GM20000 (cell line): Measurements from ENCODE around the gene MR1.
A peak's percentile ranks its signal among the peaks of the same experiment; 100 is the strongest.

ENCODE experiments used
- DNase-seq: peaks from one replicate; pipeline ENCODE4 v3.0.0; 2012; ENCODE audit warnings: low spot score
- TF ChIP-seq, protein P1 (sequence below): IDR thresholded peaks from 2 replicates; pipeline ENCODE4 v1.5.1; 2012; ENCODE audit warnings: mild to moderate bottlenecking, control low read depth; ENCODE audit errors: extremely low read depth, missing control alignments

Gene MR1

DNA sequence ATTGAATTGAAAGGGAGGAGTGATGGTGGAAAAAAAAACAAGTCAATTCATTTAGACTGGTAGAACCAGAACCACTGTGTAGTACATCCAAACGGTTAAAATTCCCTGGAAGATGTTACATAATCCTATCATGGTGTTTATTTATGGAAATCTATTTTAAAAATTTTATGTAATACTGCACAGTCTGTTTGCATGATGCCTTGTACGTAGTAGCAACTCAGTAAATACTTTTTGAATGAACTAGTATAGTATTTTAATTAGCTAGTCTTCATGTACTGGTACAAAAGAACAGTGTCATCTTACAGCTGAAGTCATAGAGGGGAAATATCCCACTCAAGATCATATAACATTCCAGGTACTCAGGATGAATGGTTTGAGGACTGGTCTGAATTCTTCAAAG, 27.7 kb downstream of the MR1 start:
- no peak for DNase-seq
- TF ChIP-seq, protein P1, sequence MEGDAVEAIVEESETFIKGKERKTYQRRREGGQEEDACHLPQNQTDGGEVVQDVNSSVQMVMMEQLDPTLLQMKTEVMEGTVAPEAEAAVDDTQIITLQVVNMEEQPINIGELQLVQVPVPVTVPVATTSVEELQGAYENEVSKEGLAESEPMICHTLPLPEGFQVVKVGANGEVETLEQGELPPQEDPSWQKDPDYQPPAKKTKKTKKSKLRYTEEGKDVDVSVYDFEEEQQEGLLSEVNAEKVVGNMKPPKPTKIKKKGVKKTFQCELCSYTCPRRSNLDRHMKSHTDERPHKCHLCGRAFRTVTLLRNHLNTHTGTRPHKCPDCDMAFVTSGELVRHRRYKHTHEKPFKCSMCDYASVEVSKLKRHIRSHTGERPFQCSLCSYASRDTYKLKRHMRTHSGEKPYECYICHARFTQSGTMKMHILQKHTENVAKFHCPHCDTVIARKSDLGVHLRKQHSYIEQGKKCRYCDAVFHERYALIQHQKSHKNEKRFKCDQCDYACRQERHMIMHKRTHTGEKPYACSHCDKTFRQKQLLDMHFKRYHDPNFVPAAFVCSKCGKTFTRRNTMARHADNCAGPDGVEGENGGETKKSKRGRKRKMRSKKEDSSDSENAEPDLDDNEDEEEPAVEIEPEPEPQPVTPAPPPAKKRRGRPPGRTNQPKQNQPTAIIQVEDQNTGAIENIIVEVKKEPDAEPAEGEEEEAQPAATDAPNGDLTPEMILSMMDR: no peak

DNA sequence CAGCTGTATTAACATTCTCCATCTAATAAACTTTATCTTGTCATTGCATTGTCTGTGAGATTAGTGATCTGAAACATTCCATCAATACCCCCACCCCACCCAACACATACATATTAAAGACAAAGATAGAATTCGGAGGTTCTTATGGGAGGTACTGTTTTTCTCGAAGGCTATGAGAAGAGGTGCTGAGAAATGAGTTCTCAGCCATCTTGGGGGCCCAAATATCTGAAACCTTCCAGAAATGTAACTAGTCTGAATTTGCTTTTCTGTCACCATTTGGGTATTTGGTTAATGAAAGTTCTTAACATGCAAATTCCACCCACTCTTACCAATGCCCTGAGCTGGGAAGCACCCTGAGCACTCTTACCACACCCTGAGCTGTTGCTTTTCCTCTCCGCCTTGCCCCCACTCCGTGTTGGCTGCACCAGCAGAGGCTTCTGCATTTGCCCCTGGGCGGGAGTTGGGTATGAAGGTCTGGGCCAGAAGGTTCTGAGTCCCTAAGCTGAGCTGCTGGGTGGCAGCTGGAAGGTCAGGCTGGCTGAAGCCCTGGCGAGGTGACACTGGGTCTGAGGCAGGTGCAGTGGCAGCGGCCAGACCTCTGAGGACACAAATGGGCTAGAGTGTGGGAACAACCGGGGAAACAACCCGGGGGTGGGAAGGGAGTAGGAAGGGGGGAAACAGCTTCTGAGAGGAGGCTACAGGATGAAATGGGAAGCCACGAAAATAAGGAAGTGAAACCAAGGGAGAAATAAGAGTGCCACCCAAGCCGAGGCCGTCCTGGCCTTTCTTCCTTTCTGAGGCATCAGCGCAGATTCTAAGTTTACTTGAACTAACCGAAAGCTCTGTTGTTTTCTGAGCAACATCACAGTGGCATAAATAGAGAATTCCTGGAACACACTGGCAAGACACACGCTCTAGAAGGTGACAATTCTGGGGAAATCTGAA, 28.4 kb downstream of the MR1 start:
- TF ChIP-seq, protein P1: no peak
- DNase-seq: peak; percentile 74

DNA sequence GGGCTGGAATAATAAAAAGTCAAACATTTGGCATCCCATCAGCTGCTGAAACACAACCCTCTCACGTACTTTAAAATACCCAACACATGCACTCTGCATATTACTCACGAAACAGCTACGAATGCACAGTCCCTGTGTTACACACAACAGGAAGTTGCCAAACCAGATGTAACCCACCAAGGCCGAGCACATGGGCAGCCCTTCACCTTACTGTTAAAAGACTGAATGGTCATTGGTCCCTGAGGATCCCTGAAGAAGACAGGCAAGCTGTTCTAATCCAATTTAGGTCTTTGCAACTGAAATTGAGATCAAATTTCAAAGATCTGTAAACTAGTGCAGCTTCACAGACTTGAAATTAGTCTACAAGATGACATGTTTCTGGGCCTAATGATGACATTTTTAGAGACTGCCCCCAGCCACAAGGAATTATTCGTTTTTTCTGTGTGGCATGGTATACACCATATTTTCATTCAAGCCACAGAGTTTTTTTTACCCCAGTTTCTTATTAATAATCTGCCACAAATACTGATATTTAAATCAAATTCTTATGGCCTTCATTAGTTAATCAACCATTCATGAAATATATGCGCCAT, 29.1 kb downstream of the MR1 start:
- DNase-seq: peak; percentile 56
- TF ChIP-seq, protein P1: no peak

DNA sequence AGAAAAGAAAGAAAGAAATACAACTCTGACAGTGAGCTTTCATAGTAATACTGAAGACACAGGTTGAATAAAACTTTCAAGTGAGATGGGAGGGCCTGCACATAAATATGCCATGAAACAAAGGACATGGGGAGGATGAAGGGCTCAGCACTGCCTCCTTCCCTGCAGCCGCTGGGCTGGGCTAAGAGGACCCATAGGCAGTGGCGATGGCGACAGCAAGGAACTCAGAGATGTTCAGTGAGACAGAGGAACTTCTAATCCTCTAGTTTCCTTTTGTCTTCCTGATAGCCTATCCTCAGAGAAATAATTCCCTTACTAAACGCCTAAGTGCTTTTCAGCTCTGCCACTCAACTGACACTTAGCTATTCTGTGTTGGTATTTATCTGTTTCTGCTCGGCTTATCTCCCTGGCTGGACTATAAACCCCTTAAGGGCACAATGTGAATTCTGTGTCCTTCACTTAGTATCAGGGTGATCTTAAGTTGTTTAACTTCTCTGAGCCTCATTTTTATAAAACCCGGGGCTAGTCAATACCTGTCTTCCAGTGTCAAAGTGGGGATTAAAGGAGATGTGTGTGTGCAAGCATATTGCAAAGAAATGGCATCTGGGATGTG, 30.3 kb downstream of the MR1 start:
- no peak for DNase-seq
- TF ChIP-seq, protein P1: no peak

DNA sequence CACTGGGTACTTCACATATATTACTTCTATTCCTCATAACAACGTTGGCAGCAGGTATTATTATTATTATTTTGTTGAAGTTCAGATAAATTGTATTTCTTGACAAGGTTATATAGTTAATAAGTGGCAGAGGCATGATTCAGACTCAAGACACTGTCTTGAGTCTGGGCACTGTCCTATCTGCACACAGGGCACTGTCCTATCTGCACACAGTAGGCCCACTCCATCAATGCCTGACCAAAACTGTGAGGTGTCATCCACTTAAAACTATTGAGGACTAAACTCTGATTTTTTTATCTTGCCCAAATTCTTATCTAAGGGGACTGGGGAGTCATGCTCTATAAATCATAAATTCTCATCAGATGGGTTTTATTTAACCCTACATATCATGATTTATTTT, 30.9 kb downstream of the MR1 start:
- DNase-seq: no peak
- TF ChIP-seq, protein P1: no peak

DNA sequence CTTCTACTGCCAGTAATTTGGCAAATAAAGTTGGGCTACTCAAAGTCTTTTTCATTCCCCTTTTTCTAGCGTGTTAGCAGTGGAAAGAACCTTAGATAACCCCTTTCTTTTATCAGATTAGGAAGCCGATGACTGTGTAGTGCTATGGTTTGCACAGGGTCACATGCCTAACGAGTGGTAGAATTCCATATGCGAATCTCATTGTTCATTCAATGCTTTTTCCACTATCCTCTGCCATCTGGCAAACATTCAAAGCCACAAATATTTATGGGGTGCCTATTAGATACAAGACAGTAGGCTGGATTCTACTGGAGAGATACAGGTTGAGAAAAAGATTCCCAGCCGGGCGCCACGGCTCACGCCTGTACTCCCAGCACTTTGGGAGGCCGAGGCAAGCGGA, 39.9 kb downstream of the MR1 start:
- no peak for DNase-seq
- TF ChIP-seq, protein P1: no peak
